GM18507 (cell line): ENCODE results near the gene PLEKHM1.

Experiments used
- DNase-seq: peaks from one replicate; pipeline ENCODE4 v3.0.0; 2011; ENCODE audit warnings: low read depth; ENCODE audit not compliant: insufficient read length; ENCODE audit errors: extremely low spot score
- FAIRE-seq: peaks from 2 replicates; lab custom pipeline; 2011; peaks lifted over from hg19 to GRCh38; lab: Jason Lieb, UNC

PLEKHM1 gene

DNA sequence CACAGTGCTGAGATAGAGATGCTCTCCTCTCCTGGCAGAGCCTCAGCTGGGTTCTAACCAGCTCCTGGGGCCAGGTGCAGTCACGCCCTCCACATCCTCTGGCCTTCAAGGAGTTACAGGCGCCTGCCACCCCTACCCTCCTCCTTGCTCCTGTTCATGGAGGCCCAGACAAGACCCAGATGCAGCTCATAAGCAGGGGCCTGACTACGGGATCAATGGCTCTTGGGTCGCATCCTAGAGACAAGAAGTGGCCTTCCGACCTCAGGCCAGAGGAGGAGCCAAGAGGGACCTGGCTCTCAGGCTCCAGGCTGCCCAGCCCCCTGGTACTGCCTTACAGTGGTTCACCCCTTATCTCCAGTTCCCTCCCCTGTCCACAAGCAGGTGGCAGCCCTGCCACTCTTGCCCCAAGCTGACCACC is 80.9 kb downstream of the PLEKHM1 start:
- DNase-seq (no peak), FAIRE-seq (peak; percentile 35)

DNA sequence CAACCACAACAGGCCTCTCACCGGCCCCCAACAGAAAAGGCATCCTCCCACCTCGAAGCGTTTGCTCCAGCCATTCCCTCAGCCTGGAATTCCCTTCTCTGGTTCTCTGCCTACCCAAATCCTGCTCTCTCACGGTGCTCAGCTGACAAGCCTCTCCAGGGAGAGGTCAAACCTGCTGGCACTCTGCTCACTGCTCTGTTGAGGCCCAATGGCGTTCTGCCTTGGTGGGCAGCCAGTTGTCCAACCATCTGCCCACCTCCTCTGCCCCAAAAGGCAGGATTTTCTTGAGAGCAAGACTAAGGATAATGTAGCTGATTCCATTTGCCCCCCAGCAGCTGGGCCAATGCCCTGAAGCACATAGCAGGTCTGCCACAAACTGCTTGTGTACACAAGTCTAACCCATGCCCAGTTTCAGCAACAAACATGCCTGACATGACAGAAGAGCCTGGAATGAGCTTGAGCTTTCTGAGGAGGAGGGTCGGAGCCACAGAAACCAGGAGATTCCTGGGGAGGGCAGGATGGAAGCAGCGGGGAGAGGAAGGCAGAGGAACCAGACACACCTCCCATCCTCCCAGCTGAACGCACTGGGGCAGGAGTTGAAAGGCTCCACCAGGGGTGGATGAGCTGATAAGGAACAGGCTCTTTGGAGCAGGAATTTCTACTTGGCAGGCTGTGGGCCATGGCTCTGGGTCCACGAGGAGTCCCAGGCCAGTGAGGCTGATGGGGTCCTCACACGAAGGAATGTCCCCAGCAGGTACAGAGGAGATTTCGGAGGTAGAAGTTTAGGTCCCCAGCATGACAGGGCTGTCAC is 81.7 kb downstream of the PLEKHM1 start:
- FAIRE-seq (no peak), DNase-seq (no peak)

DNA sequence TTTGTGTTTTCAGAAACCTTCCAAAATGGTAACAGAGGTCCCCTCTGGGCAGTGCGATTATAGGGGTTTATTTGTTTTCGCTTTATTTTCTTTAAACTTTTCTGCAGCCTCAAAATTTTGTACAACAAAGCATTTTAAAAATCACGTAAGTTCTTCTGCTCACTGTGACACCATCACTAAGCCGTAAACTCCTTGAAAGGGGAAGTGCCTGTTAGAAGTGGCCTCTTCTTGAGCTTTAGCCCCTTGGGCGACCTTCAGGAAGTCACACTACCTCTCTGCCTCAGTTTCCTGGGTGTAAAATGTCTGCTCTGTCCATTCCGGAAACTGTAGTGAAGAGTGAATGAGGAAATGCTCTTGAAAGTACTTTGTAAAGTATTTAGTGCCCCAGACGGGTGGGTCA is 84.4 kb downstream of the PLEKHM1 start:
- DNase-seq = no peak

DNA sequence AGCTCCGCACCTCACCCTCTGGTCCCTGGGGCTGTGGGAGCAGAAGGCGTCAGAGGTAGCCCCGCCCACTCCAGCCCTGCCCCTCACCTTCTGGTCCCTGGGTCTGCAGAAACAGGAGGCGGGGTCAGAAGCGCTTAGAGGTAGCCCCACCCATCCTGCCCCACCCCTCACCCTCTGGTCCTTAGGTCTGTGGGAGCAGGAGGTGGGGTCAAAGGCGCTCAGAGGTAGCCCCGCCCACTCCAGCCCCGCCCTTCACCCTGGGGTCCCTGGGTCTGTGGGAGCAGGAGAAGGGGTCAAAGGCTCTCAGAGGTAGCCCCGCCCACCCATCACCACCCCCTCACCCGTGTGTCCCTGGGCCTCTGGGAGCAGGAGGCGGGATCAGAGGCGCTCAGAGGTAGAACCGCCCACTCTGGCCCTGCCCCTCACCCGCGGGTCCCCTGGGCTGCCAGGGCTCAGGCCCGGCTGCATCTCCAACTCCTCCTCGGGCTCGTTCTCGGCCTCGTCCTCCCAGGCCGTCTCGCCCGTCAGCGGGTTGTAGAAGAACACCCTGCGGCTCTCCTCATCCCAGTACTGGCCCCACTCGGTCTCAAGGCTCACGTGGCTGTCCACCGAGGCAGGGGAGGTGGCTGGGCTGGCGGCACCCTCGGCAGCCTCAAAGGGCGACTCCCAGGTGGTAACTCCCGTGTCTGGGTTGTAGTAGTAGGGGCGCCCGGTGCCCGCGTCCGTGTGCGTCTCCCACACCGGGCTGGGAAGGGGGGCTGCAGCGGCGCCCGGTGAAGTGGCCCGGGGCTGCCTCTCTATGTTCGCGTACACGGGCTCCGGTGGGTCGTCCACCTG is 85.1 kb downstream of the PLEKHM1 start:
- FAIRE-seq = no peak
- no peak for DNase-seq

More for the DNA sequence above, 84.4 kb downstream of the PLEKHM1 start:
- no peak for FAIRE-seq

DNA sequence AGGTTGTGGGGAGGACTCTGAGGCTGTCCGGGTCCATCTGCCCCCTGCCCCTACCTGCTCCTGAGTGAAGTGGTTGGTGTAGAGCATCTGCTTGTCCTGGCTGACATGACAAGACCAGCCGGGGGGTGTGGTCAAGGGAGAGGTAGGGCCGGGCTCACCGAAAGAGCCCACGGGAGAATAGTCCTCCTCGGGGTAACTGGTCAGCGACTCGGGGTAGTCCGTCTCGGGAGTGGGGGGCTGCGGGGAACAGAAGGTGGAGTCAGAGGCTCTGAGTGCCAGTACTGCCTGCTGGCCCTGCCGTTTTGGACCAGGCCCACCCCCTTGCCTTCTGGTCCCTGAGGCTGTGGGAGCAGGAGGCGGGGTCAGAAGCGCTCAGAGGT is 85.7 kb downstream of the PLEKHM1 start:
- DNase-seq (no peak), FAIRE-seq (no peak)

DNA sequence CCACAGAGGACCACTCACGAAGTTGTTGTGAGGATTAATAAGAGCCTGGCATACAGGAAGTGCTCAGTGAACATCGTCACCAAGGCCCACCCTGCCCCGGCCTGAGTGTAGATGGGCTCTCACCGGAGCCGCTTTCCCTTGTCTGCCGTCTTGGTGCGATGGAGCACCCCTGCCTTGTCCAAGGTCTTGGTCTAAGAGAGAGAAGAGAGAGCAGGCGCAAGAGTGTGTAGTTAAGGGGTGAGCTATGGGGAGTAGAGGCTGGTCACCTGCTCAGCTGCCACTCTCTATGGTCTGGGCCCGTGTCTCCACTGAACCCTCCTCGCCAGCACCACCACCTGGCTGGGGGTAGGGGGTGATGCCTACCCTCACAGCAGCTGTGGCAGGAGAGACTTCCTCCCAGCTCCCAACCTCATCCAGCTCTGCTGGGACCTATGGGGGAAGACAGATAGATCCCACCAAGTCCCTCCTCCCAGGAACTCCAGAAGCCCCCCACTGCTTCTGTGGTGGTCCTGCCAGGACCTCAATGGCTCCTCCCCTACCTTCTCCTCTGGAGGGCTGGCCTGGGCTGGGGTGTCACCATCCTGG is 86.5 kb downstream of the PLEKHM1 start:
- no peak for FAIRE-seq
- DNase-seq = no peak

DNA sequence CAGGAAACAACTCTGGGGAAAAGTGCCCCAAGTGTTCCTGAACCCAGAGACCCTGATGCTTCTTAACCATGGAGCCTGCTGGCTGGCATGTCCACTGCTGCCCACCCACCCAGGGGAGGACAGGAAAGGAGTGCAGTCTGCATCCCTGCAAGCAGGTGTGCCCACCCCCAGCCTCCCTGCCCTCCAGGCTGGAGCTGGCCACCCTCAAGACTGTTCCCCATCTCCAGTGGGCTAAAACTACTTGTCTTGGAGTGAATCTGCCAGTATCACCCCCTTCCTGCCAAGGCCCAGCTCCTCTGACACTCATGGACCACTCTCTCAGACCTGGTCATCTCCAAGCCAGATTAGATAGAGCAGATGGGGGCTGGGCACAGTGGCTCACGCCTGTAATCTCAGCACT is 87.6 kb downstream of the PLEKHM1 start:
- DNase-seq (no peak), FAIRE-seq (no peak)

DNA sequence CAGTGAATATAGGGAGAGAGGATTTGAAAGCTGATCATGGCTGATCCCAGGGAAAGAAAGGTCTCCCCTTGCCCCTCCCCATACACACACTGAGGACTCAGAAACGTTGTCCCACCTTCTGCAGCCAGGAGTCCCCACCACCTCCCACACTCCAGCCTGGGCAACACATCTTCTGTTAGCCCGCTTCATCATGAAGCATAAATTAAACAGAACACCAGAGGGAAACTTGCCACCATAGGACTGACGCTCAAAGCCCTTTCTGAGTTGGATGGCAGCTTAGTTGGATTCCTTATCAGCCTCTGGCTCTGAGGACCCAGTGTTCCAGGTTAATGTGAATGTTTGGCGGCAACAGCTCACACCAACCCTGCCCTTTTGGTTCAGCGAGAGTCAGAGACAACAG is 91.7 kb downstream of the PLEKHM1 start:
- DNase-seq (no peak), FAIRE-seq (no peak)

DNA sequence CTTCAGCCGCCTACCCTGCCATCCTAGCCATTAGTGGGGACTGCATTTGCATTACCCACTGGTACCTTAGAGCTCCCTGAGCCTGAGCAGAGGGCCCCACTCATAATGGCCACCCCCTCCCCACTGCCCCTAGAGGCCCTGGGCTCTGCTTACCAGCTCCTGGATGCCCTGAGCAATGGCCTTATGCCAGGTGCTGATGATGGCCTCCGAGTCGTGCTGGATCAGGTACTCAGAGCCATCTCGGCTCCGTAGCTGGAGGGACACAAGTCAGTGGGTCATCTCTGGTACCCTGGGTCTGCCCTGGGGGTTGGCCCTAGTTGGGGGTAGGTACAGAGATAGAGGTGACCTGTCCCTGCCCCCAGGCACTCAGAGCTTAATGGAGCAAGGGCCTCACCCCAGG is 92.7 kb downstream of the PLEKHM1 start:
- FAIRE-seq = no peak
- no peak for DNase-seq

DNA sequence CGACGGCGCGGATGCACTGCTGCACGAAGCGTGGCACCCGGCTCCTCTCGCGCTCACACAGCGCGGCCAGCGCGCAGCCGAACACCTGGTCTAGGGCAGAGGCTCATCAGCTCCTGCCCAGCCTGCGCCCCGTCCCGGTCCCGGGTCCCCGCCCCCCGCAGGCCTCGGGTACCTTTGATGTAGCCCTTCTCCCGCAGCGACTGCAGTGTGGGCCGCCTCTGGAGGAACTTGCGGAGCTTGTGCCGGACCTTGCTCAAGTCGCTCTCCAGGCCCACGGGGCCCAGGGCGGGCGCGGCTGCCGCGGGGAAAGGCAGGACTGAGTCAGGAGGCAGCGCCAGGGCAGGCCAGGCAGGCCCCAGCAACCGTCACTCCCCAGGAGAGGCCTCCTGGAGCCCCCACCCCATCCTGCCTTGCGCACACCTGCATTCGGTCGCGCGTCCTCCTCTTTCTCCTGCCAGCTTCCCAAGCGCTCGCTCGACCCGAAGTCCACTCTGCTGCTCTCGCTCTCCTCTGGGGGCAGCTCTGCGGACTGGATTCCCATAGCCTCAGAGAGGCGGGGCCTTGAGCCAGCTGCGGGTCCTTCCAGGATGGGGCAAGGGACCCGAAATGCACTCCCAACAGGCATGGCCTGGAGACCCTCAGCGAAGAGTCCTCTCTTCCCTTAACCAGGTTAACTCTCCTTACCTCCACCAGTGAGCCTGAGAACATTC is 93.9 kb downstream of the PLEKHM1 start:
- FAIRE-seq (no peak), DNase-seq (no peak)

DNA sequence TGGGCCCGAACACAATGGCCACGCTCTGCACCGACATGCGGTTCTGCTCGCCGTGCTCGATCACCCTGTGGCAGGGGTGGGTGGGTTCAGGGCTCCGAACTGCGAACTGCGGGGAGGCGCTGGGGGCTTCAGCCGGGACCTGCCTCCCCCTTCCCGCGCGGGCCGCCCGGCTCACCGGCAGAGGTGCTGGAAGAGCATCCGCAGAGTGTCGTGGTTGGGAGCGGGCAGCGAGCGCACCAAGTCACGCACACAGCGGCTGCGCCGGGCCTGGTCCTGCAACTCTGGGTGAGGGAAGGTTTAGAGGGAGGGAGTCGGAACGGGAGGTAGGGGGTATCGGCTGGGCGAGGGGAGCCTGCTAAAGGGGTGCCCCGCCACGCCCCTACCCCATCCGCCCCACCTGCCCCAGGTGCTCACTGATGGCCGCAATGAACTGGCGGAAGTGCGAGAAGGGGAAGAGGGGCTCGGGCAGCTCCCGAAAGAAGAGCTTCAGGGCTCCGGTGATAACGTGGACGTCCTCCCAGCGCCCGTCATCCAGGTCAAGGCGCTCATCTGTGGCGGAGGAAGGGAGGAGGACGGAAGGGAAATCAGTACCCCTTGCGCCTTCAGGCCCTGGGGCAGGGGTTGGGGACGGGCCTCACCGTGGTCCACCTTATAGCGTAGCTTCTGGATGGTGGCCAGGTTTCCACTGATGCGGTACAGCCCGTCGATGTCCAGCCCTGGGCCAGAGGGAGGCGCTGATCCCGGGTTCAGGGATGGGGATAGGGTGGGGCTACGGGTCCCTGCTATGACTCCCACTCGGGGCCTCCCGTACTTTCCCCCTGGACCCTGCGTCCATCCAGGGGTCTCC is 94.7 kb downstream of the PLEKHM1 start:
- no peak for DNase-seq
- no peak for FAIRE-seq

DNA sequence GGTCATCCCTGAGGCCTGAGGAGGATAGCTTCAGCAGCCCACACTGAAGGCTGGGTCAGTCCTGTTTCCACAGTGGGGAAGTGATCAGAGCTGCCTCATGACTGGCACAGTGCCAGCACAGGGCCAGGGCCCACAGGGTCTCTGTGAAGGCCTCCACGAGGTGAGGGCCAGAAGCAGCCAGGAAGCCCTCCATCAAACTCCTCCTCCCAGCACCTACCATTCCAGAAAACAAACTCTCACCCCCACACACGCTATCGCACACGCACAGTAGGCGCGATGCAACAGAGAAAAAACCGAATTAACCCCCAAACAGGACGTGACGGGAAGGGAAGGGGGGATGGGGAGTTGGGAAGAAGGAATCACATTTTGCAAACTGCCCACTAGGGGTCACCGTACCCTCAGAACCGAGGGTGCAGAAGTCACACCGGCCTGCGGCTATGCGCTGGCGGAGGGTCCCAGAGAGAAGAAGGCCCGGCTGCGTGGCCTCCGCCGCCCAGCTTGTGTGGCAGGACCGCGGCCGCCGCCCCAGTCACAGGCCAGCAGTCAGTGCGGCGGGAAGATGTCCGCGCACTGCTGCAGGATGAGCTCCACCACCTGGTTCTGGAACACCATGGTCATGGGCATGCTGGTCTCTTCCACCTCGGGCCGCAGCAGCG is 95.5 kb downstream of the PLEKHM1 start:
- FAIRE-seq = peak; percentile 55
- peak; percentile 67 for DNase-seq

DNA sequence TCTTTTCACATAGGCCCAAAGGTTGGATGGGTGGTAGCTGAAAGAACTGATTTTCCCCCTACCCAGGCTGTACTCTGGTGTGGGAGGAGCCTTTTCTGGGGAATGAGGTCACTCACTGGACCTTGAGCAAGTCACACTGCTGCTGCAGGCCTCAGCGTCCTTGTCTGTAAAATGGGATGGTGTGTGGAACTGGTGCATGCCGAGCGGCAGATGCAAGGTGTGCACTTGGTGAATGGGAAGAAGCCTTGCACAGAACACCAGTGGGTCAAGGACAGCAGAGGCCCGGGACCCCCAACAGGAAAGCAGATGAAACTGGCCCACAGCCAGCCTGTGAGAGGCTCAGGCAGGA is 96.0 kb downstream of the PLEKHM1 start:
- DNase-seq (no peak), FAIRE-seq (no peak)

DNA sequence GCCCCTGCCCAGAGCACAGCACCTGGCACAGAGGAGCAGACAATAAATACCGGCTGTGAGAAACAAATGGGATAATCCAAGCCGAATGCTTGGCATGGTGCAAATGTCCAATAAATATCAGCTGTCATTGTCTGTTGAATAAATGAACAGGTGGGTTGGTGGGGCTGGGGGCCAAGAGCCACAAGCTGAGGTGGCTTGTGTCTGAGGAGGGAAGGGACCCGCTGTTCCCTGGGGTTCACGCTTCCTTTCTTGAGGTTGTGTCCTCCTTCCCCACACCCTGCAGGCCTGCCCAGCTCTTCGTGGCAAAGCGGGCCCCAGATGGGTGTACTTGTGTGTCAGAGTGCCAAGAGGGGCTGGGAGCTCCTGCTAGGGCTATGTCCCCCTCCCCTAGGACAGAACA is 96.4 kb downstream of the PLEKHM1 start:
- FAIRE-seq (no peak), DNase-seq (no peak)

DNA sequence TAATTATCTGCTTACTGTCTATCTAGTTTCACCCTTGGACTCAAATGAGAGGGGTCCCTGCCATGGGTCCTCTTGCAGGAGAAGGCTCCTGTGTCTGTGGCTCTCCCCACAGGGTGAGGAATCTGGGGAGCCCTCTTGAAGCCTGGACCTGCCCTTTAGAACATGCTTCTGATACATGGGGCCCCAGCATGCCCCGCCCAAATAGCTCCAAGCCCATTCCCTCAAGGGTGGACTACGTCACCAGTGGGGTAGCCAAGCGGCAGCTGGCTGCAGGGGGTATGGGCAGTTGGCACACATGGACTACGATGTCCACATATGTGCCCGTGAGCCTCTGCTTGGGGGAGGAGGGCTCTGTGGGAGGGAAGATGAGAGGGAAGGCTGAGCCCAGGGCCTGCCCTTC is 97.1 kb downstream of the PLEKHM1 start:
- no peak for FAIRE-seq
- DNase-seq = no peak

DNA sequence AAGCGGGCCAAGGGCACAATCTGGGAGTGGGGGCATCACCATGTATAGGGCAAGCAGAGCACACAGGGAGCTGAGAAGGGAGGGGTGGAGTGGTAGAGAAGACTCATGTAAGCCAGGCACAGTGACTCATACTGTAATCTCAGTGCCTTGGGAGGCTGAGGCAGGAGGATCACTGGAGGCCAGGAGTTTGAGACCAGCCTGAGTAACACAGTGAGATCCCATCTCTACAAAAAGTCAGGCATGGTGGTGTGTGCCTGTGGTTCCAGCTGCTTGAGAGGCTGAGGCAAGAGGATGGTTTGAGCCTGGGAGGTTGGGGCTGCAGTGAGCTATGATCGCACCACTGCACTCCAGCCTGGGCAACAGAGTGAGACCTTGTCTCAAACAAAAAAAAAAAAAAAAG is 98.6 kb downstream of the PLEKHM1 start:
- no peak for FAIRE-seq

DNA sequence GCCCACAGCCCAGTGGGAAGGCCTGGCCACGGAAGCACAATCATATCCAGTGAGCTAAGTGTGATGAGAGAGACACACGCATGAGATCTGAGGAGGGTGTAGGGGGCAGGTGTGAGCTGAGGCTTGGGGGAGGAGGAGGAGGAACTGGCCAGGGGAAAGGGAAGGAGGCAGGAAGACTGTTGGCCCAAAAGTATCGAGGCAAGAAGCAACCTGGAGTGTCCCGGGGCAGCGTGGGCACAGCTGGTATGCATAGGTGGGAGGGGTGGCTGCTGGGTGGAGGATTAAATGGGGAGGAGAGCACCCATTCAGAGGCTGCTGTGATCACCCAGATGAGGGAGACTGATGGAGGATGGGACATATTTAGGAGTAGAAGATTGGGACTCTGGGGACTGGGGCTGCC is 99.2 kb downstream of the PLEKHM1 start:
- FAIRE-seq (no peak), DNase-seq (no peak)

More for the DNA sequence above, 98.6 kb downstream of the PLEKHM1 start:
- DNase-seq = no peak

DNA sequence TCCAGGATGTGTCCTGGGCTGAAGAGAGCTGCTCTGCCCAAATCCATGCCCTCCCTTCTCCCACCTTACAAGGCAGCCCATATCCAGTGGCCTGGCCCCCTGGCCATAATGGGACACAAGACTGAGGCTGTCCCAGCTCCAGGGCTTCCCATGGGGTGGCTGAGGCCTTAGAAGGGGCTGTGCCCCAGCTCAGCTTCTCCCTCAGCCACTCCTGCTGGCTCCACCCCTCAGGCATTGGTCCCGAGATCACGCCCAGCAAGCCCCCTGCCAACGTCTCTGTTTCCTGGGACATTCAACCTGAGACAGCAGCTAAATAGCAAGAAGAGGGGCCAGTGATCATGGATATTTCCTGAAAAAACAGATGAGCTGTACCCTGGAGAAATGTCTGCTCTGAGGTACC is 101.2 kb downstream of the PLEKHM1 start:
- FAIRE-seq = no peak

More for the DNA sequence above, 101.2 kb downstream of the PLEKHM1 start:
- no peak for DNase-seq
